HG03196 (cell line): ENCODE measurements around the gene ADK.
A peak's percentile ranks its signal among the peaks of the same experiment; 100 is the strongest.
"Not testable (repeated sequence)": the region's sequence is repeated elsewhere in the genome, so short reads cannot be mapped to it uniquely, and the experiment has no call there.

ENCODE experiments used
- ATAC-seq: cut with Tn5 transposase; IDR thresholded peaks from one replicate; pipeline ENCODE4 v1.9.1; 2021; ENCODE audit not compliant: unreplicated experiment

ADK gene

DNA sequence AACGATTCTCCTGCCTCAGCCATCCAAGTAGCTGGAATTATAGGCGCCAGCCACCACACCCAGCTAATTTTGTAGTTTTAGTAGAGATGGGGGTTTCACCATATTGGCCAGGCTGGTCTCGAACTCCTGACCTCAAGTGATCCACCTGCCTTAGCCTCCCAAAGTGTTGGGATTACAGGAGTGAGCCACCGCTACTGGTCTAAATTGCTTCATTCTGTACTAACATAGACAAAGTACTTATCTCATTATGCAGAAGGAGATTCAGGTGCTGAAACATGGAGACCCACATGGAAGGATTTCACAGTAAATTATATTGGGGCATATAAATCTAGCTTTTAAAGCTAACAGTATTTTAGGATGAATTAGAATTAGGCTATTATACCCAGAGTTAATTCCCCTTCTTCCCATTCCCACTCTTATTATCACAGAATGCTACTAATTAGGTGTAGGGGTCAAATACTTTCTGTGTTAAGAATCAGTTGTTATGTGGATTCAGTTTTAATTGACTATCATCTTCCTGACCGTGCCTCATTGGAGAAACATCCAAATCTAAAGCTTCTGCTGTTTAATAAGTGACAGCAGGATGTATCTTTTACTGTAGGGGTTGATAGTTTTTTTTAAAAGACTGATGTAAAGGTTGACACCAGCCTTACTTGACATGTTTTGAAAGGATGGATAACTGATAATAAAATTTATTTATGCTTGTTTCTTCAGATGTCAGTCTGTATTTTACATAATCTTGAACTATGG is 27.2 kb downstream of the ADK start:
- ATAC-seq: no peak

DNA sequence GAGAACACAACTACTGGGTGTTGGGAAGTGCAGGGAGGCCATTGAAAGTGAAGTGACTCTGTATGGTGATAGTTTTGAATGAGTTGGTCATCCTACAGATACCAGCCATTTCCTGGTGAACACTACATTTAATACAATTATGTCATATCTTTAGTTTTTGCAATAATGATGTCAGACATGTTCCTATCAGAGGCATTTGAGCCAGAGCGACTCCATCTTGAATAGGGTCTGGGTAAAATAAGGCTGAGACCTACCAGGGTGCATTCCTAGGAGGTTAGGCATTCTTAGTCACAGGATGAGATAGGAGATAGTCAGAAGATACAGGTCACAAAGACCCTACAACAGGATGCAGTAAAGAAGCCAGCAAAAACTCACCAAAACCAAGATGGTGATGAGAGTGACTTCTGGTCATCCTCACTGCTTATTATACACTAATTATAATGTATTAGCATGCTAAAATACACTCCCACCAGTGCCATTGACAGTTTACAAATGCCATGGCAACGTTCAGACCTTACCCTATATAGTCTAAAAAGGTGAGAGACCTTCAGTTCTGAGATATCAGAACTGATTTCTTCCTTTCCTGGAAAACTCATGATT is 28.2 kb downstream of the ADK start:
- no peak for ATAC-seq

DNA sequence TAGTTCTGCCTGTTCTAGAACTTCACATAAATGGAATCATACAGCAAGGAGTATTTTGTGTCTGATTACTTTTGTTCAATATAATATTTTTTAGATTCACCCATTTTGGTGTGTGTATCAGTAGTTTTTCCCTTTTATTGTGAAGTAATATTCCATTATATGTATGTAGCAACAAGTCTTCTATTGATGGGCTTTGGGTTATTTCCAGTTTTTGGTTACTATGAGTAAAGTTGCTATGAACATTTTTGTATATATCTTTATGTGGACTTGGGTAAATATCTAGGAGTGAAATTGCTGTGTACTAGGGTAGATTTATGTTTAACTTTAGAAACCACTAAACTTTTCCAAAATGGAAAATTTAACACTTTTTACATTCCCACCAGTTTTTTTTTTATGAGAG is 35.7 kb downstream of the ADK start:
- no peak for ATAC-seq

DNA sequence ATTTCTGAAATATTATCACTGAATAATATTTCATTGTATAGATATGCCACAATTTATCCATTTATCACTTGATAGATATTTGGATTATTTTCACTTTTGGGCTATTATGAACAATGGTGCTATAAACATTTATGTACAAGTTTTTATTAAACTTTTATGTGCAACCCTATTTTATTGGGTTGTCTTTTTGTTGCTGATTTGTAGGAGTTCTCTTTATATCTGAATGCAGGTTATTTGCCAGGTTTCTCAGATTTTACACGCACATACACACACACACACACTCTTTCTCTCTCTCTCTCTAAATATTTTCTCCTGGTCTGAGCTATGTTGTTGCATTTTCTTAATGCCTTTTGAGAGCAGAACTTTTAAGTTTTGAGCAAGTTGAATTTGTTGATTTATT is 36.2 kb downstream of the ADK start:
- no peak for ATAC-seq

DNA sequence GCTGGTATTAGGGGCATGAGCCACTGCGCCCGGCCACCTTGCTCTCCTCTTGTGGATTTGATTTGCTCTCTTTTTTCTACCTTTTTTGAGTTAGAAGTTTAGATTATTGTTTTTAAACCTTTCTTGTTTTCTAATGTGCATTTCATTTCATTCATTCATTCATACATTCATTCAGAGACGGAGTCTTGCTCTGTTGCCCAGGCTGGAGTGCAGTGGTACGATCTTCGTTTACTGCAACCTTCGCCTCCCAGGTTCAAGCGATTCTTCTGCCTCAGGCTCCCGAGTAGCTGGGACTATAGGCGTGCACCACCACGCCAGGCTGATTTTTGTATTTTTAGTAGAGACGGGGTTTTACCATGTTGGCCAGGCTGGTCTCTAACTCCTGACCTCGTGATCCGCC is 37.6 kb downstream of the ADK start:
- not testable (repeated sequence) for ATAC-seq

DNA sequence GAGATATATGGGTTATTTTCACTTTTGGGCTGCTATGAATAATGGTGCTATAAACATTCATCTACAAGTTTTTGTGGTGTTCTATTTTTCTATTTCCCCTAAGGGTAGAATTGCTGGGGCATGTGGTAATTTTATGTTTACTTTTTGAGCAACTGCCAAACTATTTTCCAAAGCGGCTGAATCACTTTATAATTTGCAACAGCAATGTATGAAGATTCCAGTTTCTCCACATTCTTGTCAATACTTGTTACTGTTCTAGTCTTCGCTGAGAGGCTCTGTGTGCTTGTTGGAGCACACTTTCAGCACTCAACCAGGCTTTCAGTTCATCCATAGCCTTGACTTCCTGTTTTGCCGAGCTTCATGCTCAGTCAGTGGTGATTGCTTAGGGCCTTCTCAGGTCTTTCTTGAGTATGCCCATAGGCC is 39.0 kb downstream of the ADK start:
- peak; percentile 46 for ATAC-seq

DNA sequence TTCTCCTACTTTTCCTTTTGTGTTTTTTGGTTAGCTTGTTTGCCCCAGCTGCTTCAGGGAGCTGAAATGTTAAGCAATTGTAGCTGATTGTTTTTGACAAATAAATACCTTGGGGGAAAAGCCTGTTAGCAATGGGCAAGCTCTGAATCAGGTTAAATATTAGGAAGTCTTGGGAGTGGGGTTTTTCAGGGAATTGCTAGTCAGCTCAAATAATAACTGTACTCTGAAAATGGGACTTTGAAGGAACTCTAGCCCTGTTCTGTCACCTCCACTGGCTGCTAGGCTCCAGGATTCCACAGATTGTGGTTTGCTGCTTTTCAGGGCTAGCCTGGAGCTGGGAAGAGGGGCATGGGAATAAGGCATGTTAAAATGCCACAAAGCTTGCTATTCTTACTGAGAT is 39.5 kb downstream of the ADK start:
- no peak for ATAC-seq

DNA sequence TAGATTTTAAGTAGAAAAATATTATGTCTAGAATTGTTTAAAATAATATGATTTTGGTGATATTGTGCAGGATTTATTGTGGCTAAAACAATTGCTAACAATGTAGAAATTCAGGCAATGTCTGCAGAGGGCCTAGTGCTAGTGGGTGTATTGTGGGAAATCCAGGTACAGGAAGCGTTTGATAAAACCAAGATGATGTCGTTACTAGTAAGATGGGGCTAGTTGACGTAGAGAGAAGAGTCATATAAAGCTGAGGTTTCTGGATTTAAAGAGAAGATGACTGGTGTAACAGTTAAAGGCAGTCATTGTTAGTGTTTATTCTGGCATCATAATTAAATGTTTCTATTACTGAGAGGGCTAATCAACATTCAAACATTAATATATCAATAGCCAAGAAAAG is 43.5 kb downstream of the ADK start:
- no peak for ATAC-seq

DNA sequence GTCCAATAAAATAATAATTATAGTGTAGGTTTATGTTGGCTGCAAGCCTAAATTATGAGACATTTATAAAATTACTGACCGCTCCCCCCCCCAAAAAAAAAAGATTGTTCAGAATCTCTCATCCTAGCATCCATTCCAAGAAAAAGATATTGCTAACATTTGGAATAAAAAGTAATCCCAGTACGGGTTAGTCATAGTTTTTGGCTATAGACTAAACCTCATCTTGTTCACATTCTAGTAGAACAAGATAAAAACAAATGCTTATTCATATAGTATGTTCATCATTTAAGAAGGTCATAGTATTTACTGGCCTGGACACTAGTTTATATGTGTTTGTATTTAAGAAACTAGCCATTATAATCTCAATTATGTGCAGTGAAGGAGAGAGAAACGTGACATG is 44.0 kb downstream of the ADK start:
- ATAC-seq: no peak

DNA sequence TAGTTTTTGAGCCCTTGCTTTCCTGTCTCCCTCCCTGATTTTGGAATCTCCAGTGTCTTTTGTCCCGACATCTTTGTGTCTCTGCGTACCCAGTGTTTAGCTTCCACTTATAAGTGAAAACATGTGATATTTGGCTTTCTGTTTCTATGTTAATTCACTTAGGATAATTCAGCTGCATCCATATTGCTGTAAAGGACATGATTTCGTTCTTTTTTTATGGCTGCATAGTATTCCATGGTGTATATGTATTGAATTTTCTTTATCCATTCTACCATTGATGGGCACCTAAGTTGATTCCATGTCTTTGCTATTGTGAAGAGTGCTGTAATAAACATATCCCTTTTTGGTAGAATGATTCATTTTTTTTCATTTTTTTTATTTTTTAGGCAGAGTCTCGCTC is 48.3 kb downstream of the ADK start:
- ATAC-seq: no peak

DNA sequence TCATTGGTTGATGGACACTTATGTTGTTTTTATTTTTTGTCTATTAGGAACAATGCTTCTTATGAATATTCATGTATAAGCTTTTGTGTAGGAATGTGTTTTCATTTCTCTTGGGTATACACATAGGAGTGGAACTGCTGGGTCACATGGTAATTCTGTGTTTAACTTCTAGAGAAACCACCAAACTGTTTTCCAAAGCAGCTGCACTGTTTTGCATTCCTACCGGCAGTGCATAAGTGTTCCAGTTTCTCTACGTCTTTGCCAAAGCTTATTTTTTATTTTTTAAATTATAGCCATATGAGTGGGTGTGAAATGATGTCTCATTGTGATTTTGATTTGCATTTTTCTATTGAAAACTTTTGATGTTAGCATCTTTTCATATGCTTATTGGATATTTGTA is 51.3 kb downstream of the ADK start:
- no peak for ATAC-seq

DNA sequence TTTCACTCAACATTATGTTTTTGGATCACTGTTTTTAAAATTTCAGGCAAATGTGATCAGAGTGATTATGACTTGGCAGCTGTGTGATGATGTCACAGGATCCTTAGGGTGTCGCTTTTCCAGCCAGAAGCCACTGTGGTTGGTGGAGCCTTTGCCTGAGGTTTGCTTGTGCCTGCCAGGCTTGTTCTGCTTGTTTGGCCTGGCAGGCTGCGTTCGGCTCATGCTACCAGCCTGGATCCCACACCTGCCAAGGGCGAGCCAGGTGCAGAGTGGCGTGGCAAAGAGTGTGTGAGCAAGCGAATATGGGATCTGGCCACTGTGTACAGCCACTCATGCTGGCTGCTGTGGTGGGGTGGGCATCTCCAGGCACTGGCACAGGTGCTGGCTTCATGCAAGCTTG is 55.7 kb downstream of the ADK start:
- no peak for ATAC-seq

DNA sequence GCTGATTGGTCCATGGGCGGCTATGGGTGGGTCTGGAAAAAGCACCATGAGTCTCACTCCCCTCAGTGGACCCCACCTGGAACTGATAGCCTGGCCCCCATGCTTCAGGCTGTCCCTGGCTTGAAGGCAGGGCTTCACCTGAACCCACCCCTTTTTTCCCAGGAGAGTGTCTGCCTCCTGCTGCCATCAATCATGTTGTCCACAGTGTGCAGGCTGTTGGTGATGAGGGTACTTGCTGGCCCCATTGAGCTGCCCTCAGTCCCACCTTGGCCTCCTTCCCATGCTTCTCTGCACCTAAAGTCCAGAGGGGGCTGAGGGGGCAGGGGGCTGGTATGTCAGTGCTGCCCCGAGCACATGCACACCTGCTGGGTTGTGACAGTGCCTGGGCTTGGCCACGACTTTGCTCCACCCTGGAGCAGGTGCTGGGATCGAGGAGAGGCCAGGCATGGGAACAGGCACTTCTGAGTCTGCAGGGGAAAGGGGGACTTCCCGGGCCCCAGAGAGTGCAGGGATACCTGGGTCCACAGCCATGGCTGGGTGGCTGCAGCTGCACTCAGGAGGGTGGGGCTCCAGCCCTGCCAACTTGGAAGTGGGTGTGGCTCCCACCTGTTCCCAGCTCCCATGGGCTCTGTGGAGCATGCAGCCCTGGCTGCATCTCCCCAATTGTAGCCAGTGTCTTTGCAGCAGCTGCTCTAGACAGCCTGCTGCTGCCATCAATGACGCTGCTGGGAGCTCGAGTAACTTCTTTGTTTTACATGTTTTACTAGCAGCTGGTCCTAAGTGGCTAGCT is 56.9 kb downstream of the ADK start:
- ATAC-seq: no peak

DNA sequence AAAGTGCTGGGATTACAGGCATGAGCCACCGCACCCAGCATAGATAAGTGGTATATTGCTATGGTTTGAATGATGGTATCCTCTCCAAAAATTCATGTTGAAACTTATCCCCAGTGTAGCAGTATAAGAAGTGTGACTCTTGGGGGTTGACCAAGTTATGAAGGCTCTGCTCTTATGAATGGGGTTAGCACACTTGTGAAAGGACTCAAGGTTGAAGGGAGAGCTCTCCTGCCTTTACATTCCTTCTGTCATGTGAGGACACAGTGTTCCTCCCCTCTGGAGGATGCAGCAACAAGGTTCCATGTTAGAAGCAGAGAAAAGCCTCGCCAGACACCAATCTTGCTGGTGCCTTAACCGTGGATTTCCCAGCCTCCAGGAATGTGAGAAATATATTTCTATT is 58.0 kb downstream of the ADK start:
- ATAC-seq: no peak

DNA sequence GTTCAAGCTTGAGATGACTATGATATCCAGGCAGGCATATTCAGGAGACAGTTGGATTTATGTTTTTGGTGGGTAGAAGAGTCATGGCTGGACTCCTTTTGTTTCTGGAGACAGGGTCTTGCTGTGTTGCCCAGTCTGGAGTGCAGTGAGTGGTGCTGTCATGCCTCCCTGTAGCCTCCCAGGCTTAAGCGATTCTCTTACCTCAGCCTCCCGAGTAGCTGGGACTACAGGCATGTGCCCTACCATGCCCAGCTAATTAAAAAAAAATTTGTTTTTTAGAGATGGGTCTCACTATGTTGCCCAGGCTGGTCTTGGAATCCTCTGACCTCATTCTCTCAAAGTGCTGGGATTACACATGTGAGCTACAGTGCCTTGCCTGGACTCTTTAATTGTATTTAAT is 62.0 kb downstream of the ADK start:
- ATAC-seq: no peak

DNA sequence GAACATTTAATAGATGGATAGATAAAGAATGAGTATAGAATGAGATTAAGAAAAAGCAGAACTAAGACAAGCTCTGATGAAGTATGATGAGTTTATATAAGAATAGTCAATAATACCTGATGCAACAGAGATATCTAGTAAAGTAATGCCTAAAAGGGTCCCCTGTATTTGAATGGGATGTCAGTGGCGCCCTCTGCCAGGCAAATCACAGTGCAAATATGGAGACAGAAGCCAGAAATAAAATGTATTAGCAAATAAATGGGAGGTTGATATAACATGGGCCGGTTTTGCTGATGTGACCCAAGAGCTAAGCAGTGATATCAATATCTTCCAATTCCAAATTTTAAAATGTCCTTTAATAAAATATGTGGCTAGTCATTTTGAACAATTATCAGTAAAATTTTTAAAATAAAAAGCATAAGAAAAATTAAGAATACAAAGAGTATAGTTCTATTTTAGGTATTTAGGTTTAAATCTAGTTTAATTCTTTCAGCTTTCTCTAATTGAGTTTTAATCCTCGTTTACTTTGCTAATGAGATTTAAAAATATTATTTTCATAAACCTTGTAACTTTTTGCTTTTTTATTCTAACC is 62.6 kb downstream of the ADK start:
- no peak for ATAC-seq

DNA sequence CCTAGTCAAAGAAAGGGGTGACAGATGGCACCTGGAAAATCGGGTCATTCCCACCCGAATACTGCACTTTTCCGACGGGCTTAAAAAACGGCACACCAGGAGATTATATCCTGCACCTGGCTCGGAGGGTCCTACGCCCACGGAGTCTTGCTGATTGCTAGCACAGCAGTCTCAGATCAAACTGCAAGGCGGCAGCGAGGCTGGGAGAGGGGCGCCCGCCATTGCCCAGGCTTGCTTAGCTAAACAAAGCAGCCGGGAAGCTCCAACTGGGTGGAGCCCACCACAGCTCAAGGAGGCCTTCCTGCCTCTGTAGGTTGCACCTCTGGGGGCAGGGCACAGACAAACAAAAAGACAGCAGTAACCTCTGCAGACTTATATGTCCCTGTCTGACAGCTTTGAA is 66.1 kb downstream of the ADK start:
- not testable (repeated sequence) for ATAC-seq

DNA sequence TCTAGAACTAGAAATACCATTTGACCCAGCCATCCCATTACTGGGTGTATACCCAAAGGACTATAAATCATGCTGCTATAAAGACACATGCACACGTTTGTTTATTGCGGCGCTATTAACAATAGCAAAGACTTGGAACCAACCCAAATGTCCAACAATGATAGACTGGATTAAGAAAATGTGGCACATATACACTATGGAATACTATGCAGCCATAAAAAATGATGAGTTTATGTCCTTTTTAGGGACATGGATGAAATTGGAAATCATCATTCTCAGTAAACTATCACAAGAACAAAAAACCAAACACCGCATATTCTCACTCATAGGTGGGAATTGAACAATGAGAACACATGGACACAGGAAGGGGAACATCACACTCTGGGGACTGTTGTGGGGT is 71.4 kb downstream of the ADK start:
- not testable (repeated sequence) for ATAC-seq

DNA sequence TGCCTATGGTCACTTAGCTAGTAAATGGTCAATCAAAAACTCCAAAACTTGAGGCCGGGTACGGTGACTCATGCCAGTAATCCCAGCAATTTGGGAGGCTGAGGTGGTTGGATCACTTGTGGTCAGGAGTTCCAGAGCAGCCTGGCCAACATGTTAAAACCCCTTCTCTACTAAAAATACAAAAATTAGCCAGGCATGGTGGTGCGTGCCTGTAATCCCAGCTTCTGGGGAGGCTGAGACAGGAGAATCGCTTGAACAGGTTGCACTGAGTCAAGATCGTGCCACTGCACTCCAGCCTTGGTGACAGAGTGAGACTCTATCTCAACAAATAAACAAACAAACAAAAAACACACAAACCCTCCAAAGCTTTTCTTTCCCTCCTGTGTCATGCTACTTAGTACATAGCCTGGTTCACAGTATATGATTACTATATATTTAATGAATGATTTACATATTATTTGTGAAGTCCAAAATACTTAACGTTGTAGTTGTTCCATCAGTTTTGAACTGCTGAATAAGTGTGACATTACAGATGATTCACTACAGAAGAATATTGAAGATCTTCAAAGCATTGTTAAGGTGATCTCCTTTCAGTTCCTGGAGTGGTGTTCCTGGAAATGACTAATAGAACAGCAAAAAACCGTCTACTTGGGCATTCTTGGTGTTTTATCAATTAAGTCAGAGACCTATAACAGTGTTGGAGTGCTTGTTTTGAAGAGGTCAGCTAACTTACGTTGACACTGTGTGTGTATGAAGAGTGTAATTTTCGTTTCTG is 72.9 kb downstream of the ADK start:
- ATAC-seq: no peak

DNA sequence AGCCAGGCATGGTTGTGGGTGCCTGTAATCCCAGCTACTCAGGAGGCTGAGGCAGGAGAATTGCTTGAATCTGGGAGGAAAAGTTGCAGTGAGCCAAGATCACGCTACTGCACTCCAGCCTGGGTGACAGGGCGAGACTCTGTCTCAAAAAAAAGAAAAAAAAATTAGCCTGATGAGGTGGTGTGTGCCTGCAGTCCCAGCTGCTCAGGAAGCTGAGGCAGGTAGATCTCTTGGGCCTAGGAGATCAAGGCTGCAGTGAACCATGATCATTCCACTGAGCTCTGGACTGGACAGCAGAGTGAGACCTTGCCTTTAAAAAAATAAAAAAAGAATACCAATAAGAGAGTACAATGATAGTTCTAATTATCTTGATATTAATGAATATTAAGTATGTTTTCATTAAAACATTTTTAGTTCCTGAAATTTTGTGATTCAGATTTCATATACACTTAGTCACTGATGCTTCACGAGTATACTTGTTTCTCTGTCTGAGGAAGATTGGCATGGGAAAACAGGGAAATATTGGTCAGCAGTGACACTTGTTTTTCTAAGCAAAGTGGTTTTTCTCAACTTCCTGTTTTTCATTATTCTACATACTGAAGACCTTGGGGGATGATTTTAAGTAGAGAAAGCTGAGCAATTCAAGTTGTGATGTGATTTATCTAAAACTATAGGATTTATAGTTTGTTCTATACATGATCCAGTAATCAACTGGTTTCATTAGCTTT is 76.8 kb downstream of the ADK start:
- no peak for ATAC-seq
